ENCODE measurements around the gene PPP2R2C.

PPP2R2C gene

GRCh38 chr4:6362243-6362885 lies 110.0 kb downstream of the PPP2R2C start:
- no peak for DNase-seq (ENCODE audit: low read depth)

- DNase-seq (ENCODE audit: low read depth) = no peak
Observed at GRCh38 chr4:6361076-6361784, 111.2 kb downstream of the PPP2R2C start.

- DNase-seq (ENCODE audit: low read depth) = no peak
Observed at GRCh38 chr4:6360385-6360784, 112.0 kb downstream of the PPP2R2C start.

GRCh38 chr4:6359536-6360308 lies 112.7 kb downstream of the PPP2R2C start:
- no peak for DNase-seq (ENCODE audit: low read depth)

- no peak for DNase-seq (ENCODE audit: low read depth)
Observed at GRCh38 chr4:6357476-6357875, 114.9 kb downstream of the PPP2R2C start.

GRCh38 chr4:6356076-6356560 lies 116.3 kb downstream of the PPP2R2C start:
- no peak for DNase-seq (ENCODE audit: low read depth)

GRCh38 chr4:6355052-6355451 lies 117.4 kb downstream of the PPP2R2C start:
- no peak for DNase-seq (ENCODE audit: low read depth)

- no peak for DNase-seq (ENCODE audit: low read depth)
Observed at GRCh38 chr4:6354626-6355025, 117.8 kb downstream of the PPP2R2C start.

- no peak for DNase-seq (ENCODE audit: low read depth)
Observed at GRCh38 chr4:6354119-6354518, 118.3 kb downstream of the PPP2R2C start.

- no peak for DNase-seq (ENCODE audit: low read depth)
Observed at GRCh38 chr4:6352031-6352692, 120.3 kb downstream of the PPP2R2C start.

GRCh38 chr4:6351246-6352000 lies 121.0 kb downstream of the PPP2R2C start:
- no peak for DNase-seq (ENCODE audit: low read depth)

GRCh38 chr4:6350646-6351045 lies 121.8 kb downstream of the PPP2R2C start:
- no peak for DNase-seq (ENCODE audit: low read depth)

- no peak for DNase-seq (ENCODE audit: low read depth)
Observed at GRCh38 chr4:6349896-6350603, 122.4 kb downstream of the PPP2R2C start.

GRCh38 chr4:6348408-6348807 lies 124.0 kb downstream of the PPP2R2C start:
- DNase-seq (ENCODE audit: low read depth) = no peak

- DNase-seq (ENCODE audit: low read depth) = no peak
Observed at GRCh38 chr4:6347511-6348045, 124.8 kb downstream of the PPP2R2C start.

GRCh38 chr4:6346373-6347110 lies 125.9 kb downstream of the PPP2R2C start:
- DNase-seq (ENCODE audit: low read depth) = no peak

GRCh38 chr4:6345866-6346265 lies 126.5 kb downstream of the PPP2R2C start:
- DNase-seq (ENCODE audit: low read depth) = no peak

- no peak for DNase-seq (ENCODE audit: low read depth)
Observed at GRCh38 chr4:6345096-6345830, 127.2 kb downstream of the PPP2R2C start.

GRCh38 chr4:6343939-6344408 lies 128.4 kb downstream of the PPP2R2C start:
- DNase-seq (ENCODE audit: low read depth) = no peak

Data from stimulated activated CD8-positive, alpha-beta memory T cell treated with anti-CD3 and anti-CD28 coated beads, Interleukin-4, amount 100 ng/mL, for 24 hours (primary cell).